ENCODE results near the gene NRG2. TPM values are rescaled to one million over a fixed set of nuclear protein-coding genes. Genes with fewer than 3 reads are reported as not detected.

Gene NRG2
- total and polyA plus RNA-seq, 2 donors: 1.4 to 5.1 TPM

DNA sequence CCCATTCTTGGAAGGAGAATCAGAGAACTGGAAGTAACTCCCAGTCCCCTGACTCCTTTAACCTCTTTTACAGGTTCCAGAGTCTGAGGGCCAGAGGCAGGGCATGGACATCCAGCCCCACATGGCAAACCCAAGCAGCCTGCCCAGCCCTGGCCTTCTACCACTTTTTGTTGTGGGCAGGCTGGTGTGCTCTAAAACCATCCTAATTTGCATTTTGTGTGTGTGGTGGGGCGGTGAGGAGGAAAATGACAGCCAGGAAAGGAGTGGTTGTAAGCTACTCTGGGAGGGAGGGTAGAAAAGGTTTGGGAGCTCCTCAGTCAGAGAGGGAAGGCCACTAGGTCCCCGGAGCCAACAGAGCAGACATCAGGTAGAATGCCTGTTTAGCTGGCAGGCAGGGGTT, 156.9 kb downstream of the NRG2 start:
- Histone ChIP-seq H3K4me1 (ENCODE audit: insufficient read depth) (no peaks in the 10 kb centered on the region), H3K36me3 (ENCODE audit: insufficient read depth) (no peaks in the 10 kb centered on the region), H3K4me3 (ENCODE audit: low read depth, low read length) (no peak overlapping the region), H3K27ac (ENCODE audit: low read depth) (no peak overlapping the region)
- no peak for DNase-seq (ENCODE audit: extremely low spot score)
- 83% methylated on average over 2 of the region's 2 CpGs for WGBS

DNA sequence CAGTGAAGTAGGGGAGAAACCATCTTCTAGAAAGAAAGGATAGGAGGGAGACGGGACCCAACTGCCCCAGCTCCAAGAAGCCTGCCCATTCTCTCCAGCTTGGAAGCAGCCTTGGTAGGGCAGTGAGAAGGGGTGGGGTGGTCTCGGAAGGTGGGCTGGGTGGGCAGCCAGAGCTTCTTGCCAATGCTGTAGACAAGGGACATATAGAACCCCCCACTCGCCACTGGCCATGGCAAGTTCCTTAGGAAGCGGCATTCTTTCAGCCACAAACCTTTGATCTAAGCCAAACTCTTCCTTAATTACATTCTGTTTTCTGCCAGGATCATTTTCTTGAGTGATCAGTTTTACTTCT, 157.3 kb downstream of the NRG2 start:
- Histone ChIP-seq H3K4me1 (ENCODE audit: insufficient read depth) (no peaks in the 10 kb centered on the region), H3K36me3 (ENCODE audit: insufficient read depth) (no peaks in the 10 kb centered on the region), H3K27ac (ENCODE audit: low read depth) (no peak overlapping the region), H3K4me3 (ENCODE audit: low read depth, low read length) (no peak overlapping the region)
- WGBS: 96% methylated on average over 4 of the region's 4 CpGs
- no peak for DNase-seq (ENCODE audit: extremely low spot score)

DNA sequence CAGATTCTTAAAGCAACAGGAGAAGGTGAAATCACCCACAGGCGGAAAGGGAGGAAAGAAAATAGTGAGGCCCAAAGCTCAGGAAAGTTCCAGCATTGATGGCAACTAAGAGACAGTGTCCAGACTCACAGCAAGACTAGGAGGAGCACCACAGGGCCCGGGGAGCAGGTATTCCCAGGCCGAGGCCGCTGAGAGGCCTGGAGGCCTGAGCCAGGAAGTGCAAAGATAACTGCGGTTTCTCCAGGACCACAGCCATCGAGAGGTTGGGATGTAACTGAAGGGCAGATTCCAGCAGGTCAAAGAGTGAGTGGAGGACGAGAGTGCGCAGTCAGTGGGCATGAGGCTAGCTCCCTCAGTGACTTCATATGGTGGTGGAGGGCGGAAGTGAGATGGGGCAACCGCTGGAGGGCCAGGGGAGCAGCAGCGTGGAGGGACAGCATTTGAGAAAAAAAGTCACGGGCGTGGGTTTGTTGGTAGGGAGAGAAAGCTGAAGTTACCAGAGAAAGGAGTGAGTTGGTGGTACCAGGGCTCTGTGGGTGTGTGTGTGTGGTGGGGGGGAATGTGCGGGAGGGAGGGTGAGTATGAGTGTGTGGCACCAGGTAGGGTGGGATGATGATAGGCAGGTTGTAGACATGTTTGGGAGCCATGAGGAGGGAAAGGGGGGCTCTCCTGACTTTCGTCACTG, 157.8 kb downstream of the NRG2 start:
- WGBS: 89% methylated on average over 15 of the region's 15 CpGs
- H3K4me3 ChIP-seq (ENCODE audit: low read depth, low read length): no peak overlapping the region
- no peak overlapping the region for H3K27ac ChIP-seq (ENCODE audit: low read depth)
- no peaks in the 10 kb centered on the region for H3K4me1 ChIP-seq (ENCODE audit: insufficient read depth)
- no peaks in the 10 kb centered on the region for H3K36me3 ChIP-seq (ENCODE audit: insufficient read depth)
- DNase-seq (ENCODE audit: extremely low spot score): no peak

DNA sequence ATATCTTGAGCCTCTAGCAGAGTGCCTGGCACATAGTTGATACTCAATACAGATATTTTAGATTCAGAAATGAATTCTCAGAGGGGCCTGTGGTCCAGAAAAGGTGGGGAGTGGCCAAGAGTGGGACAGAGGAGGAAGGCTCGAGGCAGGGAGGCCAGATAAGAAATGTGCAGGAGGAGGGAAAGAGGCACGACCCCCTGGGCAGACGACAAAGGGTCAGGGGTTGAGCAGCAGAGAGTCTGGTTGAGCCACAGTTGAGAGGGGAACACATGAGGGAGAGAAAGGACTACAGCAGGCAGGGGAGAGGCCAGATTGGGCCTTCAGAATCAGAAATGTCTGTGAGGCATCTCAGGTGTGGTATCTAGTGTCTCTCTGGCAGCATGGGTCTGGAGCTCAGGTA, 158.4 kb downstream of the NRG2 start:
- Histone ChIP-seq H3K4me3 (ENCODE audit: low read depth, low read length) (no peak overlapping the region), H3K4me1 (ENCODE audit: insufficient read depth) (no peaks in the 10 kb centered on the region), H3K36me3 (ENCODE audit: insufficient read depth) (no peaks in the 10 kb centered on the region), H3K27ac (ENCODE audit: low read depth) (no peak overlapping the region)
- DNase-seq (ENCODE audit: extremely low spot score): no peak
- 68% methylated on average over 3 of the region's 3 CpGs for WGBS

DNA sequence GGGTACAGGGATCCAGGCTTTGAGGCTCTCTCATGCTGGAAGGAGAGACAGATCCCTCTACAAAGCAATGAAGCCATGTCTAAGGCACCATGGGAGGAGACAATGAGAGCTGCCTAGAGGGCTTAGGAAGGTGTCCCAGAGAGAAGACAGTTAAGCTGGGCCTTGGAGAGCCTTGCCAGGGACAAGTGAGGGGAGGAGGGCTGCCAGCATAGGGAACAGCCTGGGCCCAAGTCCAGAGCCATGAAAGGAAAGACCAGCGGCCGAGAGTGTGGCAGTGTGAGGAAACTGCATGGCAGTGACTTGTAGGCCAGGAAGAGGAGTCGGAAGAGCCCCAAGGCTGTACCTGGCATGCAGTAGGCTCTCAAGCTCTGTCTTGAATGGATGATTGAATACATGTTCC, 159.0 kb downstream of the NRG2 start:
- WGBS: 51% methylated on average over 3 of the region's 3 CpGs
- Histone ChIP-seq H3K4me1 (ENCODE audit: insufficient read depth) (no peaks in the 10 kb centered on the region), H3K4me3 (ENCODE audit: low read depth, low read length) (no peak overlapping the region), H3K27ac (ENCODE audit: low read depth) (peak overlapping the region; percentile 58), H3K36me3 (ENCODE audit: insufficient read depth) (no peaks in the 10 kb centered on the region)
- no peak for DNase-seq (ENCODE audit: extremely low spot score)

DNA sequence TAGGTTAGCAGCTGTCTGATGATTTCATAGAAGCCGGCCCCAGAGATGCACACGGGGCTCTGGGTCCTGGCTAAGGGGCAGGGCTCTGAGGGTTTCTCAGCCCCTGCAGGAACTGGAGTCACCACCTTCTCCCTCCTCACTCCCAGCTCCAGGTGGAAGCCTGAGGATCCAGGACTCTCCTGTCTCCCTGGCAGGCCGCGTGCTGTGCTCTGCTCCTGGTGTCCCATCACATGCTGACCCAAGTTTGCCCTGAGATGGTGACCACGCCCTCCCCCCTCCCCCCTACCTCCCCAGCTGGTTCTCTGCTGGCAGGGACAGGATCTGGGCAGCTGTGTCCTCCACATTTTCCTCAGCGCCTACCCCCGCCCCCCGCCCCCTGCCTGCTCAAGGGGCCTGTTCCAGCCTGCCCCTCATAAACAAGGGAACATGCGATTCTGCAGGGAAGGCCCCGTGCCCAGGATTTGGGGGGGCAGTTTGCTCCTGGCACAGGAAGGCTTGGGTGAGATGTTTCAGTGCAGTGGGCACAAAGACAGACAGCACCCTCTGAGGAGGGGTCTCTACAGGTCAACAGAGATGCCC, 160.0 kb downstream of the NRG2 start:
- Histone ChIP-seq H3K4me1 (ENCODE audit: insufficient read depth) (no peaks in the 10 kb centered on the region), H3K4me3 (ENCODE audit: low read depth, low read length) (no peak overlapping the region), H3K27ac (ENCODE audit: low read depth) (peak overlapping the region; percentile 58), H3K36me3 (ENCODE audit: insufficient read depth) (no peaks in the 10 kb centered on the region)
- 32% methylated on average over 10 of the region's 10 CpGs for WGBS
- DNase-seq (ENCODE audit: extremely low spot score): peak; percentile 69

DNA sequence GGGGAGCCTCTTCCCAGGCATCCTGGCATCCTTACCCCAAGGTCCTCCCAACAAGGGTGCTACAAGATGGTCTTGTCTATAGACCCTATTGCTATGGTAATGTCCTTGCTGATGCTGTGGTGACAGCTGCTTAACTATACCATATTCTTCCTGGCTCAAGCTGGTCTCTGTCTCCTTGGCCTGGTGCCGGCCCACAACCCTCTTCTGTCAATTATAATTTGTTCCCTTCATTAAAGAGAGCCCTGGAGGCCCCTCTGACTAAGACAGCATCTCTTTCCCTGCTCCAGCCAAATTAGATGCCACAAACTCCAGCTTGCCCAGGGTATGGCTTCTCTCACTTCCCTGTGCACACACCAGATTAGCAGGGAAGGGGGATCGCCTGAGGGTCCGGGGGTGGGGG, 160.8 kb downstream of the NRG2 start:
- no peak for DNase-seq (ENCODE audit: extremely low spot score)

DNA sequence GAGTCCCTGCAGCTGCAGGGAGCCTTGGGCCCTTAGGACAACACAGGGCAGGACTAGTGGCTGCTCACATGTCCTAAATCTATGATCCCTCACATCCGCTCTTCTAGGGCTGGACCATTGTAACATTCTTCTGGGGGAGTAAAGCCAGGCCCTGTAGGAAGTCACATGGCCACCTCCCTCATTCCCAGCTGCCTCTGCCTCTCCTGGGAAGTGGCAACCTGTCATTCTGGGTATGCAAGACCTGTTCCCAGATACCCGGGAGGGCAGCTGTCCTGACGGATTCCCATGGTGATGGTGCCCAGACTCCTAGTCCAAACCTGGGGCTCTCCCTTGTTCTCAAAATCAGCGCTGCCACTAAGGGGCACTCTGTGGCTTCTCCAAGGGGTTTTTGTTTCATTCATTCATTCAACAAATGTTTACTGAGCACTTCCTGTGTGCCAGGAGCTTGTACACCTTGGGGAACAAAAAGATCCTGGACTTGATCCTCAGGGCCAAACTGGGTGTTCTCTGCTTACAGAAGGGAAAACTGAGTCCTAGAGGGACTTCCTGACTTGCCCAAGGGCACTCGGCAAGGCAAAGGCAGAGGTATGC, 161.9 kb downstream of the NRG2 start:
- H3K4me3 ChIP-seq (ENCODE audit: low read depth, low read length): no peak overlapping the region
- no peaks in the 10 kb centered on the region for H3K4me1 ChIP-seq (ENCODE audit: insufficient read depth)
- no peak for DNase-seq (ENCODE audit: extremely low spot score)
- no peaks in the 10 kb centered on the region for H3K36me3 ChIP-seq (ENCODE audit: insufficient read depth)
- peak overlapping the region; percentile 75 for H3K27ac ChIP-seq (ENCODE audit: low read depth)
- 59% methylated on average over 5 of the region's 5 CpGs for WGBS

More for the DNA sequence above, 160.8 kb downstream of the NRG2 start:
- Histone ChIP-seq H3K36me3 (ENCODE audit: insufficient read depth) (no peaks in the 10 kb centered on the region), H3K4me1 (ENCODE audit: insufficient read depth) (no peaks in the 10 kb centered on the region), H3K4me3 (ENCODE audit: low read depth, low read length) (no peak overlapping the region), H3K27ac (ENCODE audit: low read depth) (peak overlapping the region; percentile 54)
- WGBS: 64% methylated on average over 3 of the region's 3 CpGs

DNA sequence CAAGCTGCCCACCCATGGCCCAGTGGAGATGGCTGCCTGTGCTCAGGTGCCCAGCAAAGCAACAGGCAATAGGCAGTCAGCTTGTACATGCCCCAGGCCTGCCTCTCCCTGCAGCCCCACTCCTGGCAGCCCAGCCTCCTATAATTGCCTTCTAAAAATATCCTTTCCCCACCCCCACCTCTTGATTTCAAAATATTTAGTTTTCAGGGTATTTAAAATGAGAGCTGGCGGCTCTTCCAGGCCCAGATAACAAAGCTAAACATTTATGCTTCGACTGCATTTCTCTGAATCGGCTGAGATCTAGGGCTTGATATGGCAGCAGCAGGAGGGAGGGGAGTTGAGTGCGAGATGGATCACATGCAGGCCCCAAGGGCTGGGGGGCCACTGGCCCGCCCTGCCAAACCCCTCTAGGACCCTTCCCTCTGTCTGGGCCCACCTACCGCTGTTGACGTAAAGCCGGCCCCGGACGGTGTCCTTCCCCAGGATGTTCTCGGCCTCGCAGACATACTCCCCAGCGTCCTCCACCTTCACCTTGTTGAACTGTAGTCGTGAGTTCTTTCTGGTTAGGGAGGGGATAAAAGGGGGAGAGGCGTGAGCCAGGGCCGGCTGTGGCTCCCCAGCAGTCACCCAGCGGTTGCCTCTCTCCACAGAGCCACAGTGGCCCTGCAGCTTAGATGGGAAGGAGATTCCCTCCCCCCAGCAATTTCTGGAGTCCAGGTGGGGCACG, 162.5 kb downstream of the NRG2 start:
- DNase-seq (ENCODE audit: extremely low spot score): peak; percentile 64
- Histone ChIP-seq H3K27ac (ENCODE audit: low read depth) (peak overlapping the region; percentile 75), H3K36me3 (ENCODE audit: insufficient read depth) (no peaks in the 10 kb centered on the region), H3K4me1 (ENCODE audit: insufficient read depth) (no peaks in the 10 kb centered on the region), H3K4me3 (ENCODE audit: low read depth, low read length) (peak overlapping the region; percentile 19)
- WGBS: 30% methylated on average over 18 of the region's 18 CpGs

DNA sequence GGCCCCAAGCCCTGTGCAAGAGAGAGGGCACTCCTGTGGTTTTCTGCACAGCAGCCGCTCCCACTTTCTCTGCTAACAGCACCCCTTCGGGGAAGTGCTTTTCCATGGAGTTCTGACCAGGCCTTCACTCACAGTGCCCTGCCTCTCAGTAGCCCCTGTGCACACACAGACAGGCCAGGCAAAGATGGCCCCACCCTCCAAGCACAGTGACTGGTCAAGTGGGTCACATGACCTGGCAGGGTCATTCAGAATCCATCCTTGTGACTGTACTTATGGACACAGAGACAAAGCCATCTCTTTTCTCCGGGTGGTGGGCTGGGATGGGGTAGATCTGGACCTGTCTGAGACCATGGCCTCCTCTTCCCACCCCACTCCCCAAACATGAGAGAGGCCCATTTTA, 165.0 kb downstream of the NRG2 start:
- DNase-seq (ENCODE audit: extremely low spot score): no peak
- 92% methylated on average over 3 of the region's 3 CpGs for WGBS
- no peaks in the 10 kb centered on the region for H3K4me1 ChIP-seq (ENCODE audit: insufficient read depth)
- no peaks in the 10 kb centered on the region for H3K36me3 ChIP-seq (ENCODE audit: insufficient read depth)
- H3K4me3 ChIP-seq (ENCODE audit: low read depth, low read length): no peak overlapping the region
- peak overlapping the region; percentile 31 for H3K27ac ChIP-seq (ENCODE audit: low read depth)

DNA sequence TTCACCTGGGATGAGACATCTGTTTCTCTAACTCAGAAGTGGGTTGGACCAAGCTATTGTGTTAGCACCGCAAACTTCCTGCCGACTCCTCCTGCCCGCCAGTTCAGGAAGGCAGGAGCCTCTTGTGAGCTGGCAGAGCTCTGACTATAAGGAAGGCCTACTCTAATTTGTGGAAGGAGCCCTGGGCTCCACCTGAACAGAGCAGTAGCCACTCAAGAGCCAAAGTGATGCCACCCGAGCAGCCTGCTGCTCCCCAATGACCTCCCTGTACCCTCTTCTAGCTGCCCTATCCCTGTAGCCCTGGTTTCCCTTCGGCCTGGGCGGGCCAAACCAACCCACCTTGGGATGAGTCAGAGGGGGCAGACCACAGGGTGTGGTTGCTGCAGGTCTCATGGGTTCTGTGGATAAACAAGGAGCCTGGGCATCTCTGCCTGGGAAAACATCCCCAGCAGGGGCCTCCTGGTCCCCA, 165.9 kb downstream of the NRG2 start:
- H3K4me1 ChIP-seq (ENCODE audit: insufficient read depth): no peaks in the 10 kb centered on the region
- no peak overlapping the region for H3K4me3 ChIP-seq (ENCODE audit: low read depth, low read length)
- 83% methylated on average over 6 of the region's 6 CpGs for WGBS
- no peaks in the 10 kb centered on the region for H3K36me3 ChIP-seq (ENCODE audit: insufficient read depth)
- no peak for DNase-seq (ENCODE audit: extremely low spot score)
- no peak overlapping the region for H3K27ac ChIP-seq (ENCODE audit: low read depth)

DNA sequence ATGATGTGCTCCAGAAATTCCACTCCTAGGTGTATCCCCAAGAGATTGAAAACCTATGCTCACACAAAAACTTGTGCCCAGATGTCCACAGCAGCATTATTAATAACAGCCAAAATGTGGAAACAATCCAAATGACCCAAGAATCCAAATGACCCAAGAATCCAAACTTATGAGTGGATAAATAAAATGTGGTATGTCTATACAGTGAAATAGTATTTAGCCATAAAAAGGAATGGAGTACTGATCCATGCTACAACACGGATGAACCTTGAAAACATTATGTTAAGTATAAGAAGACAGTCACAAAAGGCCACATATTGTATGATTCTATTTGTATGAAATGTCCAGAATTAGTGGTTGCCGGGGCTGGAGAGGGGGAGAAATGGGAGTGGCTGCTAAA, 167.1 kb downstream of the NRG2 start:
- Histone ChIP-seq H3K27ac (ENCODE audit: low read depth) (no peak overlapping the region), H3K36me3 (ENCODE audit: insufficient read depth) (no peaks in the 10 kb centered on the region), H3K4me1 (ENCODE audit: insufficient read depth) (no peaks in the 10 kb centered on the region), H3K4me3 (ENCODE audit: low read depth, low read length) (no peak overlapping the region)
- DNase-seq (ENCODE audit: extremely low spot score): no peak
- WGBS: 99% methylated on average over 2 of the region's 2 CpGs

DNA sequence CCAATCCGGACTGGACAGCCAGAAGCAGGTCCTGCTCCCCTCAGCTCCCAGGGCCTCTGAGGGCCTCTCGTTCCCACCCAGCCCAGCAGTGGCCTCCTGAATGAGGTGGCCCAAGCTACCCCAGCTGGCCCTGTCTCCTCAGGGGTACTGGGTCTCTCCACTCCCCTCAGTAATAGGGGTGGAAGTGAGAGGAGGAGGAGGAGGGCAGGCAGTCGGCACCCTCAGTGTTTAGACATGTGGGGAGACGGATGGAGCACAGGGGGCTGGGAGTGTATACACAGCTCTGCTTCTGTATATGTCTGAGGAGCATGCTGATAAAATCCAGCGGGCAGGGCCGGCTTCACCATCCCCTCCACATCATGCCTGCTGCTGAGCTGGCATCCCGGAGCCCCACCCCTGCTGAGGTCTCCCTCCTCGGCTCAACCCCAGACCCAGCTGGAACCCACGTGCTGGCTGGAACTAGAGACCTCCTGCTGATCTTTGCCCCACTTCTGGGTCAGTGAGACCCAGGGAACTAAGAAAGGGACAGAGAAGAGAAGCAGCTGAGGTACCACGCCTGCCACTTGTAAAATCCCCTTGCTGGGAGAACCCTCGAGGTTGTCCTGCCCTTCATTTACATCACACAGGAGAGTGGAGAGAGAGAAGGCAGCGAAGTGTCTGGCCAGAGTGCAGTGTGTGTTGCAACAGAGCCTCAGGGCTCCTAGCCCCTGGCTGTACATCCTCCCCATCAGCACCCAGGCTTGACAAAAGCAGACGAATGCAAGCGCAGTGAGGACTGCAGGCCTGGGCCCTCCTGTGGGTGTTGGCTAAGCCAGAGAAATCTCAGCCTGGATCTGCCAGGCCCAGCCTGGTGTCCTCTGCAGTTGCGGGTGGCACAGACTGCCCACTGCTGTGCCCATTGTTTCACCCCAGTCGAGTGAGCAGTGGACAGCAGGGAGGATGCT, 170.0 kb downstream of the NRG2 start:
- no peak for DNase-seq (ENCODE audit: extremely low spot score)
- 49% methylated on average over 16 of the region's 16 CpGs for WGBS
- Histone ChIP-seq H3K4me3 (ENCODE audit: low read depth, low read length) (no peak overlapping the region), H3K36me3 (ENCODE audit: insufficient read depth) (no peaks in the 10 kb centered on the region), H3K27ac (ENCODE audit: low read depth) (no peak overlapping the region), H3K4me1 (ENCODE audit: insufficient read depth) (peaks cover 2% of the 10 kb centered on the region)

All from urinary bladder (tissue), 4 donors.